ENCODE measurements around the gene ASTL.

DNA sequence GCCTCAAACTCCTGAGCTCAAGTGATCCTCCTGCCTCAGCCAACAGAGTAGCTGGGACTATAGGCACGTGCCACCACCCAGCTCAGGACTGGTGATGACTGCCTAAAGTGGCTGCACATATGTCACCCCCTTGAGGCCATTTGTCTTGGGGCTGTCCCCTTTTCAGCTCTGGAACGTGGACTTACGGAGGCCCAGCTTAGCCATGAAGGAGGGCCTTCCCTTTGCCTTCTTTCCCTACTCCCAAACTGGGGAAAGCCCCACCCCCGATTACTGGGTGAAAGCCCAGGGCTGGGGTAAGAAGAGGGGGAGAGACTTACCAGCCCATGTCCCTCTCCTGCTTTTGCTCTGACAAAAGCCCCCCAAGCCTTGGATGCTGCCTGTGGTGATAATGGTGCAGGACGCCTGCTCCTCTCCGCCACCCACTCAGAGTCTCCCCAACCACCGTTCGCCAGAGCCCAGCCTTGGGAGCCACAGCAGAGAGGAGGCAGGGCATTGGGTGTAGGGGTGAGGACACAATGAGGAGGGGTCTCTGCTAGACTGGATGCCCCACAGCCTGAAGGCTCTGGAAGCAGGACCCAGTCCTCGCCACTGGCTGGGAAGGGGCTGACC lies 9.4 kb upstream of the ASTL start:
- TF ChIP-seq, protein P1, sequence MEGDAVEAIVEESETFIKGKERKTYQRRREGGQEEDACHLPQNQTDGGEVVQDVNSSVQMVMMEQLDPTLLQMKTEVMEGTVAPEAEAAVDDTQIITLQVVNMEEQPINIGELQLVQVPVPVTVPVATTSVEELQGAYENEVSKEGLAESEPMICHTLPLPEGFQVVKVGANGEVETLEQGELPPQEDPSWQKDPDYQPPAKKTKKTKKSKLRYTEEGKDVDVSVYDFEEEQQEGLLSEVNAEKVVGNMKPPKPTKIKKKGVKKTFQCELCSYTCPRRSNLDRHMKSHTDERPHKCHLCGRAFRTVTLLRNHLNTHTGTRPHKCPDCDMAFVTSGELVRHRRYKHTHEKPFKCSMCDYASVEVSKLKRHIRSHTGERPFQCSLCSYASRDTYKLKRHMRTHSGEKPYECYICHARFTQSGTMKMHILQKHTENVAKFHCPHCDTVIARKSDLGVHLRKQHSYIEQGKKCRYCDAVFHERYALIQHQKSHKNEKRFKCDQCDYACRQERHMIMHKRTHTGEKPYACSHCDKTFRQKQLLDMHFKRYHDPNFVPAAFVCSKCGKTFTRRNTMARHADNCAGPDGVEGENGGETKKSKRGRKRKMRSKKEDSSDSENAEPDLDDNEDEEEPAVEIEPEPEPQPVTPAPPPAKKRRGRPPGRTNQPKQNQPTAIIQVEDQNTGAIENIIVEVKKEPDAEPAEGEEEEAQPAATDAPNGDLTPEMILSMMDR (IDR thresholded peaks at IDR 0.05 in 4 of 5, conservative IDR thresholded peaks at IDR 0.05 in 1 of 5), result no peak
- no peak for TF ChIP-seq POLR2A (IDR thresholded peaks at IDR 0.05)

Data from gastrocnemius medialis (tissue), 4 donors.